ENCODE measurements around the gene MAP3K4. TPM values are rescaled to one million over a fixed set of nuclear protein-coding genes. Genes with fewer than 3 reads are reported as not detected.
"Not testable (repeated sequence)": the region's sequence is repeated elsewhere in the genome, so short reads cannot be mapped to it uniquely, and the experiment has no call there.

MAP3K4 gene
- total RNA-seq, 1 donor from 2014 or later: 43.4 TPM

DNA sequence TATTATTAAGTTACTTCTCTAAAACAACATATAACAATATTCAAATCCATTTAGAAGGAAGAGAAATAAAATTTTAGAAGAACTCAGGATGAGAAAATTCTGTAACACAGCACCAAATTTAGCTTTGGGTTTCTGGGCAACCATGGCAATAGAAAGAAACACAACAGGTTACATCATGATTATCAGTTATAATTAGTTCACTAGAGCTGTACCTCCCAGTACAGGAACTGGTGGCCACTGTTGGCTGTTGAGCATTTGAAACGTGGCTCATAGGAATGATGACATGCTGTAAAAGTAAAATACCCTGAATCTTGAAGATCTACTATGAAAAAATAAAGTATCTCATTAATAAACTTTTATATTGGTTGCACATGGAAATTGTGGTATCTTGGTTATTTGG is 23.7 kb upstream of the MAP3K4 start:
- ATAC-seq: no peak

DNA sequence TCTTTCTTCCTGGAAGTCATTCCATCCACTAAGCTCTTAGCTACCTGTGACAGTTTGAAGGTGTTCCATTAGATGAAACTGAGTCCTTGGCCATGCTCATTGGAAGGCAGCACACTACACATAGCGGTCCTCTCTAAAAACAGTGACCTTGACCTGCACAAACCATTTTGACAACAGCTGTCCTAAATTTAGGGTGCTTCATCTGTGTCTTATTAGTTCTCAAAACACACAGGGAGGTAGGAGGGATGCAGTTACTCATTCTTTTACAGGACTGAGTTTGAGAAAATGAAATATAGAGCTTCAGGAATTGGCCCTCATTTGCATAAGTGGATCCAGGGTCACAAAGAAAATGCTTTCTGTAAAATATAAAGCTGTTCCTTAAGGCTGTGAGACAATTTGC is 20.4 kb upstream of the MAP3K4 start:
- no peak for ATAC-seq

DNA sequence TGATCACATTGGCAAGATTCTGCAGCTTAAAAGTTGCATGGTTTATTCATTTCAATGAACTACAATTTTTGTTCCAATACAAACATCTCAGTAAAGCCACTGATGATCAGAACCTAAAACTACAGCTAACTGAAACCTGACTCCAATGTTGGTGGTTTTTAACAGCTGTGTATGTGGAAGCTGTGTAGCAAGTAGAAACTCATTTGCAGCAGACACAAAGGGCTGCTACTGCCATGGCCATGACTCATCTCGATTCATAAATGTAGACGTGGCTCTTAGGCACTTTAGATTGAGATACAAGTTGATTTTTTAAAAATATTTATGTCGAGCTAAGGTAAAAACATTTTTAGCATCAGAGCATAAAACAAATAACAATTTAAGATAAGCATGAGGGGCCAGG is 19.5 kb upstream of the MAP3K4 start:
- ATAC-seq: peak; percentile 83

GRCh38 chr6:160972594-160972993 is 19.0 kb upstream of the MAP3K4 start:
- not testable (repeated sequence) for ATAC-seq

GRCh38 chr6:160973311-160974250 is 18.0 kb upstream of the MAP3K4 start:
- no peak for ATAC-seq

DNA sequence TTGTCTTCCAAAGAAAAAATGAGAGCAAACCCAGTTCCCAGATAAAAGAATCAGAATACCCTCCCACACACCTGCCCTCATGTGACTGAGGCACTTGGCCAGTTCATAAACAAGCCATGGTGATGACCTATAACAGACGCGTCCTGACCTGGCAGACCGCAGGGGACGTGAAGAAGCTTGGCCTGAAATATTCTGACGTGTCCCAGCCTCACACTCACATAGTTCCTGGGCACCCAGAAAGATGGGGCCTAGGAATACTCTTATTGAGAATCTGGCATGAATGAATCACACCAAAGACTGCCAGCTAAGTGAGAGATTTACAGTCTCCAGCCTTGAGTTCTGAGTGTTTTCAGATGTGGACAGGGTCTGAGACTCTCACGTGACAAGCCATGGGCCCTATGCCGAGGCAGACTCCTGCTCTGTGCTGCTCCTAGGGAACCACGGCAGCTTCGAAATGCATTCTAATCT is 17.2 kb upstream of the MAP3K4 start:
- ATAC-seq: peak; percentile 65

DNA sequence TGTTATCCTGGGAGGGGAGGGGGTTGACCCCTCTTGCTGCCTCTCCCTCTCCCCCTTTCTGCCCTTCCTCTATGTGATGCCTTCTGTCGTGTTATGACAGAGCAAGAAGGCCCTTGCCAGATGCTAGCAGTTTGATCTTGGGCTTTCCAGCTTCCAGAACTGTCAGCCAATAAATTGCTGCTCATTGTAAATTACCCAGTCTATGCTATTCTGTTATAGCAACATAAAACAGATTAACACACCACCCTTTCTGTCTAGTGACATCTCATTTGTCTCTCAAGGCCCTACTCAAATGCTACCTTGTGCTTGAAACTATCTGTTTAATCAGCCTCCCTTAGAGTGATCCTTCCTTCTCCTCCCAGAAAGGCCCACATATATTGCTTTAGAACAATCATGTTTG is 16.4 kb upstream of the MAP3K4 start:
- no peak for ATAC-seq

GRCh38 chr6:160975961-160976360 is 15.6 kb upstream of the MAP3K4 start:
- not testable (repeated sequence) for ATAC-seq

- peak; percentile 75 for ATAC-seq
Measured at GRCh38 chr6:160978141-160978901, 13.2 kb upstream of the MAP3K4 start.

GRCh38 chr6:160979061-160979708 is 12.4 kb upstream of the MAP3K4 start:
- ATAC-seq: peak; percentile 59

- ATAC-seq: not testable (repeated sequence)
Measured at GRCh38 chr6:160983377-160983948, 8.1 kb upstream of the MAP3K4 start.

DNA sequence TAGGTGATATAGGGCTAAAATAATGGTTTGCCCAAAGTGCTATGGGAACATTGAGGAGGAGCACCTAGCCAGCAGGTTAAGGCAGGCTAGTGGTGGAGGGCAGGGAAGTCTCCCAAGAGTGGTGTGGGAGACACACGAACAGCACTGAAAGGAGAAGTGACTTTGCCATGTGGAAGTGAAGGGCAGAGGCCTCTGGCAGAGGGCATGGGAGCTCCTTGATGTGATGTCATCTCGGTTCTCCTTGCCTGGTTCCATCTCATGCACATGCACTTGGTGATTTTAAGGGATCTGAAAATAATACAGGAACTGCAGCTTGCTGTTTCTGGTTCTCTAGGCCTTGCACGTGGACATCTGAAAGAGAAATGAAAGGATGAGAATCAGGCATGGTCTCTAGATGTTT is 4.7 kb upstream of the MAP3K4 start:
- ATAC-seq: no peak

- no peak for ATAC-seq
Measured at GRCh38 chr6:160987265-160987664, 4.3 kb upstream of the MAP3K4 start.

GRCh38 chr6:160990847-160991405 is 643 bp upstream of the MAP3K4 start:
- no peak for ATAC-seq

DNA sequence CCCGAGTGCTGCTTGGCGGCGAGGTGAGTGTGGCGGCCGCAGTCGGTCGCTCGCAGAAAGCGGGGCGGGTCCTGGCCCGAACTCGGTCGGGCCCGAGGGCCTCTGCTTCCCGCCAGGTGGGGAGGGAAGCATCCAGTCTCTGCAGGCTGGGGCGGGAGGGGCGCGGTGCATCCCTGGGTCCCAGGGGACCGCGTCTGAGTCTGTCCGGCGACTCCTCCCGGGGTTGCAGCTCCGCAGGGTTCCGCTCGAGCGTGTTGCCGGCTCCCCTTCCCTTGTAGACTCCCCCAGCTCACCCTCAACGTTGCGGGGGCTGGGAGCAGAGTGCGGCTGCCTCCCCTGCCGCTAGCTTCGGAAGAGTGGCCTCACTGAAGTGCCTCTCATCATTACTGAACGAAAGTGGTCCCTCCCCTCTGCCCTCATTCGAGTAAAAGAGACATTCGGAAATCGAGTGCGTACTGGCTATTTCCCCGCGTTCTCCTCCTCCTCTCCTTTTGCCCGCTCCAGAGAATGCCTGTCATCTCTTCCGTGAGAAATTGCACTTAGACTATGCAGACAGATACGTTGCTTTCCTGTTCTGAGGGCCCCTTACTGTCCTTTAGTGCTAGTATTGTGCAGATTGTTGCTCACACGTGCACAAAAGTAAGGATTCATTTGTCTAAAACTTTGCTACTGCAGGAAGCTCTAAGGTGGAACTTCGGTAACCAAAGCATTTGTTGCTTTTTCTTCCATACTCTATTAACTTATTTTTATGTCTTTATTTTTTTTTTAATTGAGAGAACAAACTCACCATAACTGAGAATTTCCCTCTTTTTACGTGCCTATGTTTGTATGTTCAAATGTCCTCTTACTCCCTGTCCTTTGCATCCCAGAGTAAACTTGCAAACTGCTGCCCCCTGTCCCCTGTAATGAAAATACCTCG is 751 bp downstream of the MAP3K4 start:
- peak; percentile 48 for ATAC-seq

DNA sequence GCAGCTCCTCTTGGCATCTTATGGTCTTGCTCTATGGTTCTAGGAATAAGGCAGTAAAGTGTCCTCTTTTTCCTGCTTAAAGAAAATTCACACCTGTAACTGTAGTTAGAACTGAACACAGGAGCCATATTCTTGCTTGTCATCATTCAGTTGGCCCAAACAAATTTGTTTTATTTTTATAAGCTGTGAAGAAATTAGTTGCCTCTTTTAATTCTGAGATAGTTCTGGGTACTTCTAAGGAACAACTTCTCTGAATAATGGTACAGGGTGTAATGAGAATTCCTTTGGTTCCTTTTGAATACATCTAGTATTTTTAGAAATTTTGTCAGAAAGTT is 1.4 kb downstream of the MAP3K4 start:
- no peak for ATAC-seq

DNA sequence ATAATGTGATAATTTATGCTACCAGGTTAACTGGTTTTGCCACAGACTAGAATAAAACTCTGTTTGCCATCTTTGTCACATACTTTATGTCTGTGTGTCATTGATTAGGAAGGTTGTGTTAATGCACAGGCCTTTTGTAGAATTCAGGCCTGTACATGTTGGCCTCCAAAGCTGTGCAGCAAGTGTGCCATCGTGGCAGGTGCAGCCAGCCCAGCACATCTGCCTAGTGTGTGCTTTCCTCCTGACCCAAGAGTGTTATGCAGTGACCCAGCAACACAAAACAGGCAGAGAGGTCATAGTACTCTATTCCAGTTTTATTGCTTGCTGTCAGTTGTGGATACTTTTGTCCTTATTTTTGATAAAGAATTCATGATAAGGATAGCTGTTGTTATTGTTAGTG is 3.7 kb downstream of the MAP3K4 start:
- peak; percentile 68 for ATAC-seq

DNA sequence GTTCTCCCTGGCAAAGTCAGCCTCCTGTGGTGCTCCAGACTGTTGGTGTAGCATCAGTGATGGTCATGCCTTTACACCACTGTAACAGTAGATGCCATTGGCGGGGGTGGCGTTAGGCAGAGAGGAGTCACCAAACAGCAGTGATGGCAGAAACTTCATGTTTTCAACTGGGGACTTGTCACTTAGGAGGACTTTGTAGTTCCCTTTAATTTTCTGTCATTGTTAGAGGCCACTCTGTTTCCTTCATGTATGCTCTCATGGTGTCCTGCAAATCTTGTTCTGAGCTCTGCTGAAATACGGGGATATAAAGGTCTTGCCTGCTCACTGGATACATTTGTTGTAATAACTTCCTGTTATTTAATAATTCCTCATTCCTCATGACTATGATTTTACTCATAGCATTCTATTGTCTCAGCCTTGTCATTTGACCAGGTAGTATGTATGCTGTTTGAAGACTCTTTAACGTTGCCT is 4.6 kb downstream of the MAP3K4 start:
- ATAC-seq: peak; percentile 78

DNA sequence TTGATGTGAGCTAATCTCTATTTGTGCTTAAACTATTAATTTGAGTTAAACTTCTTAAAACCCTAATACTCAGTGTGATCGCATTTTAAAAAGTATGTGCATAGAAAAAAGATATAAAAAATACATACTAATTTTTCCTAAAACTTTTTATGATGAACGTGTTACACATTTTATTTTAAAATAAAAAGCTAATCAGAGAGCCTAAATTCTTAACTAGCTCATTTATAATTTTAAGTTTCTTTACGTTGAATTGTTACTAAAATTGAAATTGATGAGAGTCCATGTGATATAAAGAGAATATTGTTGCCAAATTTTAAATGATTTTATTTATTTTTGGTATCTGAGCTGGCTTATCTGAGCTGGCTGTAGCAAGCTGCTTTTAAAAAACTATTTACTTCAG is 6.6 kb downstream of the MAP3K4 start:
- ATAC-seq: no peak

- no peak for ATAC-seq
Measured at GRCh38 chr6:160998766-160999165, 7.2 kb downstream of the MAP3K4 start.

DNA sequence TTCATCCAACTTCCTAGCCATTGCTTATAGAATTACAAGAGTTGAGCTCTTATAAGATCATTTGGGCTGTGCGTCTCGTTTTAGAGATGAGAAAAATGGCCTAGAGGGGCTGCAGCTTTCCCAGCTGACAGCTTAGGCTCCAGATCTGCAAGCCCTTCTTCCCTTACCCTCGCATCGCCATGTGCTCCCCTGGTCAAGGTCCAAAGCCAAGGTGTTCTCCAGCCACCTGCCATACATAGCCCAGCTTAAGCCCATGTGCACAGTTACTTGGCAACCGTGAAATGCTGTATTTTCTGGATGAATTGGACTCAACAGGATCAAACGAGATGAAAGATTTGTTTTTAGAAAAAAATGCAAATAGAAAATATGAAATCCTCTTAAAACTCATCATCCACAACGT is 7.9 kb downstream of the MAP3K4 start:
- ATAC-seq: no peak
